Breast epithelium (tissue), 4 donors: ENCODE results near the gene PKD2L2. TPM values are rescaled to one million over a fixed set of nuclear protein-coding genes. Genes with fewer than 3 reads are reported as not detected.
"Not testable (repeated sequence)": the region's sequence is repeated elsewhere in the genome, so short reads cannot be mapped to it uniquely, and the experiment has no call there.

ENCODE experiments used
- DNase-seq, 2 donors: peaks; one replicate each; pipeline ENCODE4 v3.0.0-alpha.2; 2019; ENCODE audit warnings: low spot score in 2 of 2
- H3K27ac ChIP-seq, 2 donors: fragments of 200-600 bp; sonication (generic) in 1 of 2; one replicate each; pipeline ENCODE4 v1.5.1; 2016 to 2019; ENCODE audit warnings: mild to moderate bottlenecking in 1 of 2
- H3K27me3 ChIP-seq, 2 donors: fragments of 200-600 bp; sonication (generic) in 1 of 2; one replicate each; pipeline versions ENCODE4 v1.5.1 to v1.6.0; 2017 to 2019; ENCODE audit warnings: control low read depth in 1 of 2, mild to moderate bottlenecking in 1 of 2
- H3K36me3 ChIP-seq: fragments of 200-600 bp; one replicate; pipeline ENCODE4 v1.5.1; 2019
- H3K4me1 ChIP-seq, 2 donors: fragments of 200-600 bp; sonication (generic); one replicate each; pipeline ENCODE4 v1.5.1; 2016 to 2019; ENCODE audit warnings: control low read depth in 1 of 2
- H3K4me3 ChIP-seq, 3 donors: fragments of 200-600 bp; sonication (generic); 1 replicate in 2 of 3; 2 replicates in 1 of 3; pipeline ENCODE4 v1.5.1; 2016 to 2019; ENCODE audit warnings: mild to moderate bottlenecking in 3 of 3, moderate library complexity in 2 of 3
- H3K9me3 ChIP-seq, 2 donors: fragments of 200-600 bp; sonication (generic) in 1 of 2; one replicate each; pipeline ENCODE4 v1.5.1; 2016 to 2019; ENCODE audit warnings: control low read depth in 1 of 2
- CTCF ChIP-seq, 3 donors: fragments of 450-650 bp; IDR thresholded peaks; one replicate each; pipeline ENCODE4 v1.5.1; 2016 to 2017; ENCODE audit warnings: antibody characterized with exemption in 3 of 3, mild to moderate bottlenecking in 3 of 3, moderate library complexity in 3 of 3
- POLR2A ChIP-seq: fragments of 450-650 bp; IDR thresholded peaks from one replicate; pipeline ENCODE4 v1.6.1; 2016; ENCODE audit warnings: antibody characterized with exemption, mild to moderate bottlenecking, moderate library complexity
- POLR2AphosphoS5 ChIP-seq, 3 donors: sonication (generic); formaldehyde crosslinking; IDR thresholded peaks; one replicate each; pipeline ENCODE4 v1.6.1; 2017; ENCODE audit warnings: antibody characterized with exemption in 3 of 3
- intact Hi-C: fragments of 100-400 bp; cut with DNase I; formaldehyde crosslinking; loops from one replicate; pipeline ENCODE4 v1.15.1; 2023; ENCODE audit warnings: low total_unique reads
- total RNA-seq, 3 donors: library from RNA; depleted of rRNA; stranded (reverse); fragments of >200 nt; gene quantifications; one replicate each; pipeline ENCODE4 v1.1.0, GENCODE V29; 2016

Gene PKD2L2
- total RNA-seq, 3 donors from 2014 or later, result 0.64 TPM; not detected in 2

- Histone ChIP-seq H3K4me3 (no peak overlapping the region), H3K27me3 (no peaks in the 10 kb centered on the region), H3K36me3 (no peaks in the 10 kb centered on the region), H3K9me3 (no peaks in the 10 kb centered on the region), H3K4me1 (no peaks in the 10 kb centered on the region), H3K27ac (no peak overlapping the region)
- no peak for DNase-seq
- TF ChIP-seq POLR2A (no peak), CTCF (IDR thresholded peaks at IDR 0.05) (no peak), POLR2AphosphoS5 (IDR thresholded peaks at IDR 0.05) (no peak)
- intact Hi-C loops, result no loop called here
Measured at GRCh38 chr5:137858954-137859353, 30.3 kb upstream of the PKD2L2 start.

- no peak overlapping the region for H3K4me3 ChIP-seq
- H3K27me3 ChIP-seq, result no peaks in the 10 kb centered on the region
- H3K27ac ChIP-seq, result no peak overlapping the region
- no peaks in the 10 kb centered on the region for H3K4me1 ChIP-seq
- no peaks in the 10 kb centered on the region for H3K9me3 ChIP-seq
- intact Hi-C loops, result no loop called here
- TF ChIP-seq CTCF (IDR thresholded peaks at IDR 0.05) (no peak), POLR2AphosphoS5 (IDR thresholded peaks at IDR 0.05) (no peak), POLR2A (no peak)
- no peak for DNase-seq
- H3K36me3 ChIP-seq, result no peaks in the 10 kb centered on the region
Measured at GRCh38 chr5:137862251-137862650, 27.0 kb upstream of the PKD2L2 start.

GRCh38 chr5:137863653-137864052 is 25.6 kb upstream of the PKD2L2 start:
- intact Hi-C loops, H3K36me3 ChIP-seq, H3K9me3 ChIP-seq, H3K27me3 ChIP-seq, H3K4me1 ChIP-seq, H3K4me3 ChIP-seq, H3K27ac ChIP-seq, DNase-seq: not testable (repeated sequence)

GRCh38 chr5:137866541-137867388 is 22.5 kb upstream of the PKD2L2 start:
- no peaks in the 10 kb centered on the region for H3K36me3 ChIP-seq
- no peaks in the 10 kb centered on the region for H3K4me1 ChIP-seq
- H3K27me3 ChIP-seq, result no peaks in the 10 kb centered on the region
- no peak for DNase-seq
- H3K4me3 ChIP-seq, result no peak overlapping the region
- intact Hi-C loops, result no loop called here
- no peaks in the 10 kb centered on the region for H3K9me3 ChIP-seq
- H3K27ac ChIP-seq, result no peak overlapping the region
- TF ChIP-seq POLR2A (no peak), POLR2AphosphoS5 (IDR thresholded peaks at IDR 0.05) (no peak)

GRCh38 chr5:137867664-137868063 is 21.6 kb upstream of the PKD2L2 start, which contains the start of gene MYOT:
Gene MYOT (plus strand): TSS chr5:137867860. CDS start chr5:137870652, 2,792 bp downstream.
- H3K9me3 ChIP-seq, result no peaks in the 10 kb centered on the region
- no peak for DNase-seq
- no peaks in the 10 kb centered on the region for H3K27me3 ChIP-seq
- no peak within 1 kb of the TSS for H3K27ac ChIP-seq
- H3K36me3 ChIP-seq, result no peaks in the 10 kb centered on the region
- intact Hi-C loops, result no loop called here
- H3K4me3 ChIP-seq, result no peak within 1 kb of the TSS
- no peaks in the 10 kb centered on the region for H3K4me1 ChIP-seq
- no peak for TF ChIP-seq CTCF (IDR thresholded peaks at IDR 0.05)
- no peak for TF ChIP-seq POLR2A
- no peak for TF ChIP-seq POLR2AphosphoS5 (IDR thresholded peaks at IDR 0.05)

GRCh38 chr5:137870647-137871339 is 18.5 kb upstream of the PKD2L2 start:
- Histone ChIP-seq H3K4me3 (no peak overlapping the region), H3K27ac (no peak overlapping the region), H3K9me3 (no peaks in the 10 kb centered on the region), H3K36me3 (no peaks in the 10 kb centered on the region), H3K27me3 (no peaks in the 10 kb centered on the region), H3K4me1 (no peaks in the 10 kb centered on the region)
- TF ChIP-seq POLR2A (no peak), POLR2AphosphoS5 (IDR thresholded peaks at IDR 0.05) (no peak), CTCF (IDR thresholded peaks at IDR 0.05) (no peak)
- no peak for DNase-seq
- intact Hi-C loops, result no loop called here
